GM12874 (cell line): Measurements from ENCODE around the gene UNC13B.

Source experiments
- TF ChIP-seq, protein P1 (sequence below): IDR thresholded peaks from 2 replicates; pipeline ENCODE4 v1.5.1; 2011; ENCODE audit warnings: low read depth, mild to moderate bottlenecking, control low read depth, low read length, moderate library complexity; ENCODE audit not compliant: insufficient read depth

UNC13B gene

GRCh38 chr9:35161713-35162604 is at the start of gene UNC13B:
TSS of gene UNC13B (plus strand) at chr9:35162009. CDS start at chr9:35162284, 275 bp downstream.
- TF ChIP-seq, protein P1, sequence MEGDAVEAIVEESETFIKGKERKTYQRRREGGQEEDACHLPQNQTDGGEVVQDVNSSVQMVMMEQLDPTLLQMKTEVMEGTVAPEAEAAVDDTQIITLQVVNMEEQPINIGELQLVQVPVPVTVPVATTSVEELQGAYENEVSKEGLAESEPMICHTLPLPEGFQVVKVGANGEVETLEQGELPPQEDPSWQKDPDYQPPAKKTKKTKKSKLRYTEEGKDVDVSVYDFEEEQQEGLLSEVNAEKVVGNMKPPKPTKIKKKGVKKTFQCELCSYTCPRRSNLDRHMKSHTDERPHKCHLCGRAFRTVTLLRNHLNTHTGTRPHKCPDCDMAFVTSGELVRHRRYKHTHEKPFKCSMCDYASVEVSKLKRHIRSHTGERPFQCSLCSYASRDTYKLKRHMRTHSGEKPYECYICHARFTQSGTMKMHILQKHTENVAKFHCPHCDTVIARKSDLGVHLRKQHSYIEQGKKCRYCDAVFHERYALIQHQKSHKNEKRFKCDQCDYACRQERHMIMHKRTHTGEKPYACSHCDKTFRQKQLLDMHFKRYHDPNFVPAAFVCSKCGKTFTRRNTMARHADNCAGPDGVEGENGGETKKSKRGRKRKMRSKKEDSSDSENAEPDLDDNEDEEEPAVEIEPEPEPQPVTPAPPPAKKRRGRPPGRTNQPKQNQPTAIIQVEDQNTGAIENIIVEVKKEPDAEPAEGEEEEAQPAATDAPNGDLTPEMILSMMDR: no peak

DNA sequence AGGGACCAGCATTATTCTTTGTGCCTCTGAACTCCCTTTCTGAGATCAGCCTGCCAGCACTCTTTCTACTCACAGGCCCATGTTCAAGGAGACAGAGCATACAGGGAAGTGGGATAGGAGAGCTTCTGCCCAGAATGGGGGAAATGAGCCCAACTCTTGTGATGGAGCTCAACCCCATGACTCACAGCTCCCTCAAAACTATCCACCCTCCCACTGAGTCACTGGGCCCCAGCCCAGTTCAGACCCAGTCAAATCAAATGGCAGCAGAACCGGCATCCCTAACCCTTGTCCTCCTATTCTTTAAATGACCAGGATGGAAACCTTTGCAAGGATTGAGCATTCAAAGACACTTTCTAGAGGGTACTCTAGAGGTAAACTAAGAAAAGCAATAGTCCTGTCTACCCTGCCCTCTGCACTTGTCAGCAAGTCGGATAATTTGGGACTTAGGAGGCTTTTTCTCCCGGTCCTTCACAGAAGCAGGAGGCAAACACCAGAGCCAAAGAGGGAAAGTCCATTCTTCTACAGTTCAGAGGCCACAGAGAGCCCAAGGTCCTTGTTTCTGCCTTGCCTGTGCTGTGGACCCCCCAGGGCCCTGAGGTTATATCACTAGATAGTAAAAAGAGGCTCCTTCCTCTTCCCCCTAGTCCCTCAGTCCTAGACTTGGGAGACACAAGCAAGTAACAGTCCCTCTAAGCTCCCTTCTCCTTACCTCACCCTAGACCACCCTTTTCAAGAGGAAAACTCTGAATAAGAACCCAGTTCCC is 49.4 kb upstream of the UNC13B start:
- TF ChIP-seq, protein P1: no peak

GRCh38 chr9:35114113-35114839 is 47.5 kb upstream of the UNC13B start:
- TF ChIP-seq, protein P1: no peak

GRCh38 chr9:35114840-35115628 is 46.8 kb upstream of the UNC13B start:
- TF ChIP-seq, protein P1: no peak

DNA sequence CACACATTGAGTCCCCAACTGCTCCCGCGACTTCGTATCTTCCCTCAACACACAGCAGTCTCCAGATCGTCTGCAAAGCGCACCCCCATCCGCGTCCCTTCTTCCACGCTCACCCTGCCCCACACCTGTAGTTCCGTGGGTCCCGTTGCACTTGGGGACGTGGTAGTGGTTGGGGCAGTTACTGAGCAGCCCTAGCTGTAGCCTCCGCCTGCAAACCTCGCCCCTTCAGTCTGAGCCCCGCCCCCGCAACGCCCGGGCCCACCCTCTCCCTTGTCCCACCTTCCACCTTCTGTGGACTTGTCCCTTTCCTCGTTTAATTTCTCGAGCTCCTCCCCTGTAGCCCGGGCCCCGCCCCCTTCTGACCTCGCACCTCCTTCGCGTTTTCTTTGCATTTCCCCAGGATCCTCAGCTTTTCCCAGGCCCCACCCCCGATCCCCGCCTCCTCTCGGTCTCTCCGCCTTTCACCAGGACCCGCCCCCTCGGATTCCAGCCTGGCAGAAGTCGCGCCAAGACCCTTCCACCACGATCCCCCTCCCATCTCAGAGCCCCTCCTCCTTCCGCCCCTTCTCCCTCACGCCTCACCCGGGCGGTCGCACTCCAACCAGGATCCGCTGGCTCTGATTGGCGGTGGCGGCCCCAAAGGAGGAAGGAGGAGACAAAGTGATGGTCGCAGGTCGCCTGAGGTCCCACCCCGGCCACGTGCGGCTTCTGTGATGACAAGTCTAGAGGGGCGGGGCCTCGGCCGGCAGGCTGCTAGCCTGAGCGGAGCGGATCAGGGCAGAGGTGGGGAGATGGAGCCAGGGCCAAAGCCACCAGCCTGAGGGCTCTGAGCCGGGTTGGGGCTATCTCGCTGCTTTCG is 45.9 kb upstream of the UNC13B start, which contains the start of gene ATOSB:
Gene ATOSB (minus strand): TSS at position 183 of the 859 bp plus-strand sequence. CDS start 7,588 bp downstream, outside the sequence.
- TF ChIP-seq, protein P1: no peak

- TF ChIP-seq, protein P1: no peak
These were observed 45.3 kb upstream of the UNC13B start for GRCh38 chr9:35116539-35116897.
